Measurements from ENCODE around the gene COLQ.
"Not testable (repeated sequence)": the region's sequence is repeated elsewhere in the genome, so short reads cannot be mapped to it uniquely, and the experiment has no call there.

COLQ gene

GRCh38 chr3:15467227-15468181 lies 54.0 kb downstream of the COLQ start:
- no peak for DNase-seq

GRCh38 chr3:15465876-15466585 lies 55.5 kb downstream of the COLQ start:
- DNase-seq: no peak
- no peak for TF ChIP-seq GATA1 (IDR thresholded peaks at IDR 0.05; ENCODE audit: low read depth, low read length)
- no peak for TF ChIP-seq POLR2A (IDR thresholded peaks at IDR 0.05; ENCODE audit: low read length)

More at GRCh38 chr3:15467227-15468181, 54.0 kb downstream of the COLQ start:
- TF ChIP-seq POLR2A (IDR thresholded peaks at IDR 0.05; ENCODE audit: low read length): no peak

DNA sequence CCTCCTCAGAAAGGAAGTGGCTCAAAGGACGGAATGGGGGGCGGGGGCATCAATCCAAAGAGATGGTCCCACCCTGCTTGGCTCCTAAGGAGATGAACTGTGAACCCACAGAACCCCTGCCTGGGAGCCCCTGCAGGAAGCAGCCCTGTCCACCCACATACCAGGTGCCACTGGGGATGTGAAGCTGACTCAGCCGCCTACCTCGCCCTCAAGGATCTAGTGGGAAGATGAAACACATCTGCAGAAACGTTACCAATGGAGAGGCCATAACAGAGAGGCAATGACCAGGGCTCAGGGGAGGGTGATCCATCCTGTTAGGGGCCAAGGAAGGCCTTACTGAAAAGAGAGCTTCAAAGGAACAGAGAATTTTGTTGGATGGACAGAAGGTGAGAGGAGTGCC lies 59.1 kb downstream of the COLQ start:
- no peak for DNase-seq
- TF ChIP-seq POLR2A (IDR thresholded peaks at IDR 0.05; ENCODE audit: low read length) (no peak), GATA1 (IDR thresholded peaks at IDR 0.05; ENCODE audit: low read depth, low read length) (no peak)

DNA sequence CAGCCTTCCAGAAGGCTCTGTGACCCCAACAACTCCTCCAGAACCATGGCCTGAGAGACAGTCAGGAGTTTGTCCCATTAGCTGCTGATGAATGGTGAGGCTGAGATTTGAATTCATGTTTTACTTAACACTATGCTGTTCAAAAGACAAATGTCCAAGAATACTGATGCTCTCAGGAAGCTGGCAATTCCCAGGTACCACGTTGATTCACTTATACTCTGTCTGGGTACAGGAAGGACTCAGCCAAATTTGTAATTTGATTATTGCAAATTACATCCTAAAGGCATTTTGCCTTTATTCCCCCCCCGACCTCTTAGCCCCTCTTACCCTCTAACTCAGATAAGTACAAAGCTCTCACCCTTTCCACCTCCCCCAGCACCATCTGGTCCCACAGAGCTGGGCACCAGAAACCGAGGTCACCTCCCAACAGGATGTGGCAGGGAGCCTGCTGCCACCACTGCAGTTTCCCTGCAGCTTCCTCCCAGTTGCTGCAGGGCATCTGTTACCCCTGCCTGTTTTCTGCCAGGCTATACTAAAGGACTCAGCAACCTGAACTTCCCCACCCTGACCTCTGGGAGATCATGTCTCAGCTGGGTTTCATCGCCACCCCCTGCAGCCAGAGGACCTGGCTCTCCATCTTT lies 60.5 kb downstream of the COLQ start:
- no peak for TF ChIP-seq GATA1 (IDR thresholded peaks at IDR 0.05; ENCODE audit: low read depth, low read length)
- TF ChIP-seq POLR2A (IDR thresholded peaks at IDR 0.05; ENCODE audit: low read length): no peak
- DNase-seq: no peak

DNA sequence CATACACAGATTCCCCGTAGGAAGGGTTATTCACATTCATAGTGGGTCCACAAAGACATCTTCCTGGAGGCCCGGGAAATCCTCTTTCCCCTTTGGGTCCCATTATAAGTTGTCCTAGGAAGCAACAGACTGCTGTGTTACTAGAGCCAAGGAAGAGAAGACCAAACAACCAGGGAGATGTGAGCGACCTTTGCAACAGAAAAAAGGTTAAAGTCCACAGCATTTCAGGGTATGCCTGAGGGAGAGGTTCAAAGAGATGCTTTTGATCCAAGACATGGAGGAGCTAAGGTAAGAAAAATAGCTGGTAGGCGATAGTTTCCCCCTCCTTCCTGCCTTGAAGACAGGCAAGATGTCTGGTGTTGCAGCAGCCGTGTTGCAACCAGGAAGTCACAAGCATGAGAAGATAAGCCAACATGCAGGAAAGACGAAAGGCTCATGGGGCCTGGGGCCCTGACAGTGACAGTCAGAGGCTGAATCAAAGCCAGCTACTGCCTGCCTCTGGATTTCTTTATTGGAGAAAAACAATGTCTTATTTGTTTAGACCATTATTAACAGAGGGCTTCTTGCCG lies 63.2 kb downstream of the COLQ start:
- no peak for TF ChIP-seq GATA1 (IDR thresholded peaks at IDR 0.05; ENCODE audit: low read depth, low read length)
- no peak for TF ChIP-seq POLR2A (IDR thresholded peaks at IDR 0.05; ENCODE audit: low read length)
- DNase-seq: no peak

DNA sequence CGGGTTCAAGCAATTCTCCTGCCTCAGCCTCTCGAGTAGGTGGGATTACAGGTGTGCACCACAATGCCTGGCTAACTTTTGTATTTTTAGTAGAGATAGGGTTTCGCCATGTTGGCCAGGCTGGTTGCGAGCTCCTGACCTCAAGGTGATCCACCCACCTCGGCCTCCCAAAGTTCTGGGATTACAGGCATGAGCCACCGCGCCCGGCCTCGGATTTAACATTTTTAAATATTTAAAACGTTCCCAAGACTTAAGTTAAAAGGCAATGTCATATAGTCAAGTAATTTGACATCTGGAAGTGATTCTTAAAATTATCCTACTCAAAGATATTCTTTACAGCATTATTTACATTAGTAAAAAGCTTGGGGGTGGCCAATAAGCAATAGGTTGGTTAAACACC lies 64.6 kb downstream of the COLQ start:
- DNase-seq: not testable (repeated sequence)

DNA sequence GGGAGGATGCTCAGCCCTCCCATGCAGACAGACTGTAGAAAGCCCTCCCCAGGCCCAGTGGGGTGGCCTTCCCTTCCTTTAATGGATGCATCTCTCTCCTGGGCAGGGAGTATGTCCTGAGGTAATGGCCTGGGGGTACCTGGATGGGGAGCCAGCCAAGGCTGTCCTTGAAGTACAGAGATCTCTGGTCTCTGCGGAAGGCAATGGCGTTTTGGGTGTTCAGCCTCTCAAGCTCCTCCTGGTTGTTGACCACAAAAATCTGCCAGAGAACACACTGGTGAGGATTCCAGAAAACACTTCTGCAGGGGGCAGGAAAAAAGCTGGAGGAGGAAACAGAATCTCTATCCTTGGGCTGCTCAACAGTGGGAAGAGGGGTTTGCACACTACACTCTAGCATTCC lies 65.2 kb downstream of the COLQ start:
- TF ChIP-seq POLR2A (IDR thresholded peaks at IDR 0.05; ENCODE audit: low read length) (no peak), GATA1 (IDR thresholded peaks at IDR 0.05; ENCODE audit: low read depth, low read length) (no peak)
- DNase-seq: no peak

- TF ChIP-seq POLR2A (IDR thresholded peaks at IDR 0.05; ENCODE audit: low read length) (no peak), GATA1 (IDR thresholded peaks at IDR 0.05; ENCODE audit: low read depth, low read length) (no peak)
- DNase-seq: no peak
Measured at GRCh38 chr3:15455756-15456155, 65.8 kb downstream of the COLQ start.

DNA sequence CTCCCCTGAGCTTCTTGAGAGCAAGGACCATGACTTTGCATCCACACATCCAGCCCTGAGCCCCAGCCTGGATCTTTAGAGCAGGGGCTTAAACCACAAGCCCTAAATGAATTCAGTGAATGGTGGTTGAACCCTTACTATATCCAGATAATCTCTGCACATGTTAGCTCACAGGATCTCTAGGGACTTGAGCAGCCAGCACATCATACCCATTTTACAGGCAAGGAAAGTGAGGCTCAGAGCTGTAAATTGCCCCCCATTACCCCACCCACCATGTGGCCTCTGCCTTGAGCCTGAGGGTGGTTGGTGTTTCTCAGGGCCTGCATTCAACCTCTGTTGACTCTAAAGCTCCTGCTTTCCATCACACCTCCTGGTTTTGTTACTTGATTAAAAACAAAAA lies 66.5 kb downstream of the COLQ start:
- TF ChIP-seq POLR2A (IDR thresholded peaks at IDR 0.05; ENCODE audit: low read length) (no peak), GATA1 (IDR thresholded peaks at IDR 0.05; ENCODE audit: low read depth, low read length) (no peak)
- no peak for DNase-seq

- no peak for TF ChIP-seq GATA1 (IDR thresholded peaks at IDR 0.05; ENCODE audit: low read depth, low read length)
- no peak for TF ChIP-seq POLR2A (IDR thresholded peaks at IDR 0.05; ENCODE audit: low read length)
- DNase-seq: no peak
Measured at GRCh38 chr3:15453991-15454625, 67.4 kb downstream of the COLQ start.

- no peak for TF ChIP-seq POLR2A (IDR thresholded peaks at IDR 0.05; ENCODE audit: low read length)
- no peak for TF ChIP-seq GATA1 (IDR thresholded peaks at IDR 0.05; ENCODE audit: low read depth, low read length)
- no peak for DNase-seq
Measured at GRCh38 chr3:15453501-15453900, 68.0 kb downstream of the COLQ start.

DNA sequence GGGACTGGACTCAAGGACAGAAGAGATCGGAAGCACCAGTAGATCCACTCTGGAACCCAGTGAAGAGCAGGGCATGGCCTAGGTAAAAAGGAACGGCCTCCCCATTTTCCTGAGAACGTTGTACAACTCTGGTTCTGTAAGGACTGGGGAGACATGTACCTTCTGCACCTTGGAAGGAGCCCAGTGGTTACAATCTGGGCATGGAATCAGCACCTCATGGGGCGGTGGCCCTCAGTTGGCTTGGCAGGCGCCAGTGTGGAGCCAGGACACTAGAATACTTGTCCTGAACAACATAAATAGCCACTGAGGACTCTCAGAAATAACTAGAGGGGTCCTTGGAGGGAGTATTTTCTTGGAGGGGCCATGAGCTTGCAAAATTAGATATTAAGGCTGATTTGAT lies 68.5 kb downstream of the COLQ start:
- DNase-seq: no peak
- TF ChIP-seq GATA1 (IDR thresholded peaks at IDR 0.05; ENCODE audit: low read depth, low read length): no peak
- no peak for TF ChIP-seq POLR2A (IDR thresholded peaks at IDR 0.05; ENCODE audit: low read length)

- TF ChIP-seq POLR2A (IDR thresholded peaks at IDR 0.05; ENCODE audit: low read length) (no peak), GATA1 (IDR thresholded peaks at IDR 0.05; ENCODE audit: low read depth, low read length) (no peak)
- DNase-seq: no peak
Measured at GRCh38 chr3:15452156-15452555, 69.3 kb downstream of the COLQ start.
